Left kidney (tissue), 8 donors: Measurements from ENCODE around the gene PEX14. TPM values are rescaled to one million over a fixed set of nuclear protein-coding genes. Genes with fewer than 3 reads are reported as not detected.
"Not testable (repeated sequence)": the region's sequence is repeated elsewhere in the genome, so short reads cannot be mapped to it uniquely, and the experiment has no call there.

ENCODE experiments used
- DNase-seq: peaks from one replicate; pipeline ENCODE4 v3.0.0-alpha.2; 2013
- long read RNA-seq, 8 donors: transcript quantifications; one replicate each; lab custom pipeline, GENCODE V29; 2026
- polyA plus RNA-seq: library from polyadenylated mRNA; unstranded; fragments of 120-200 nt; gene quantifications from one replicate; pipeline ENCODE4 v1.2.1, GENCODE V29; 2013; ENCODE audit not compliant: insufficient read length

PEX14 gene
- 18.6 TPM for polyA plus RNA-seq
- long read RNA-seq, donor 1, transcript PEX14-201 (9 exons, 1,985 nt), result major isoform, 8 of 15 reads
- long read RNA-seq, donor 1, partial matches to known transcripts, result 5 of 15 reads
- long read RNA-seq, donor 1, other reads (novel, unspliced or antisense), result 0 of 15 reads
- long read RNA-seq, donor 2, partial matches to known transcripts, result 0 of 4 reads
- long read RNA-seq, donor 2, other reads (novel, unspliced or antisense), result 0 of 4 reads
- long read RNA-seq, donor 3, partial matches to known transcripts, result 0 of 3 reads
- long read RNA-seq, donor 3, other reads (novel, unspliced or antisense), result 0 of 3 reads
- long read RNA-seq, donor 4, partial matches to known transcripts, result 0 of 1 reads
- long read RNA-seq, donor 4, other reads (novel, unspliced or antisense), result 0 of 1 reads
- long read RNA-seq, donor 5, transcript PEX14-201 (9 exons, 1,985 nt), result major isoform, 13 of 19 reads
- long read RNA-seq, donor 5, partial matches to known transcripts, result 5 of 19 reads
- long read RNA-seq, donor 5, other reads (novel, unspliced or antisense), result 0 of 19 reads
- long read RNA-seq, donor 6, partial matches to known transcripts, result 0 of 5 reads
- long read RNA-seq, donor 6, other reads (novel, unspliced or antisense), result 0 of 5 reads
- long read RNA-seq, donor 7, partial matches to known transcripts, result 13 of 16 reads
- long read RNA-seq, donor 7, other reads (novel, unspliced or antisense), result 0 of 16 reads
- long read RNA-seq, donor 8, partial matches to known transcripts, result 0 of 4 reads
- long read RNA-seq, donor 8, other reads (novel, unspliced or antisense), result 0 of 4 reads

- peak; percentile 87 for DNase-seq
These were observed at the start of gene PEX14 for GRCh38 chr1:10474613-10475507. PEX14 (plus strand) TSS chr1:10474950; CDS start chr1:10474967, 17 bp downstream.

GRCh38 chr1:10425826-10426534 is 48.8 kb upstream of the PEX14 start:
- not testable (repeated sequence) for DNase-seq

GRCh38 chr1:10426535-10426848 is 48.3 kb upstream of the PEX14 start:
- not testable (repeated sequence) for DNase-seq

GRCh38 chr1:10428984-10429383 is 45.8 kb upstream of the PEX14 start:
- no peak for DNase-seq

- DNase-seq, result no peak
These were observed 44.9 kb upstream of the PEX14 start for GRCh38 chr1:10429868-10430215.

GRCh38 chr1:10430216-10431069 is 44.3 kb upstream of the PEX14 start, which contains the start of gene CENPS:
CENPS (plus strand) TSS chr1:10430433; CDS start chr1:10430518, 85 bp downstream.
- DNase-seq, result peak; percentile 93

- no peak for DNase-seq
These were observed 43.5 kb upstream of the PEX14 start for GRCh38 chr1:10431070-10431730.

- DNase-seq, result no peak
These were observed 41.6 kb upstream of the PEX14 start for GRCh38 chr1:10432910-10433700.

GRCh38 chr1:10433790-10434189 is 41.0 kb upstream of the PEX14 start:
- no peak for DNase-seq

GRCh38 chr1:10434590-10434989 is 40.2 kb upstream of the PEX14 start:
- no peak for DNase-seq

GRCh38 chr1:10437052-10437451 is 37.7 kb upstream of the PEX14 start:
- DNase-seq, result no peak

- no peak for DNase-seq
These were observed 36.0 kb upstream of the PEX14 start for GRCh38 chr1:10438677-10439163.

- DNase-seq, result no peak
These were observed 34.4 kb upstream of the PEX14 start for GRCh38 chr1:10440305-10440704.

- DNase-seq, result no peak
These were observed 34.0 kb upstream of the PEX14 start for GRCh38 chr1:10440794-10441193.

GRCh38 chr1:10444248-10444647 is 30.5 kb upstream of the PEX14 start:
- no peak for DNase-seq

- DNase-seq, result no peak
These were observed 29.9 kb upstream of the PEX14 start for GRCh38 chr1:10444795-10445397.

- no peak for DNase-seq
These were observed 27.8 kb upstream of the PEX14 start for GRCh38 chr1:10446790-10447422.

- no peak for DNase-seq
These were observed 25.0 kb upstream of the PEX14 start, which contains the start of gene CORT for GRCh38 chr1:10449751-10450150. CORT (plus strand) TSS chr1:10450031; CDS start chr1:10450224, 193 bp downstream.
